Cardiac septum (tissue), 1 donor: ENCODE data around the gene NDUFC2. TPM values are rescaled to one million over a fixed set of nuclear protein-coding genes. Genes with fewer than 3 reads are reported as not detected.
"Not testable (repeated sequence)": the region's sequence is repeated elsewhere in the genome, so short reads cannot be mapped to it uniquely, and the experiment has no call there.

Experiments used
- DNase-seq: peaks from one replicate; pipeline ENCODE4 v3.0.0-alpha.2; 2020; ENCODE audit warnings: low spot score
- intact Hi-C: fragments of 100-400 bp; cut with DNase I; formaldehyde crosslinking; loops from one replicate; pipeline ENCODE4 v1.14.0; 2022
- total RNA-seq: library from RNA; stranded (reverse); fragmentation: NEBNext Ultra II Directional; extraction: Animal tissue kit (Norgen Biotek cat#: 25700); gene quantifications from one replicate; pipeline ENCODE4 v1.2.1, GENCODE V29; 2021
- donor health status: DM: no; HTN: no; CAD: no.

NDUFC2 gene
- total RNA-seq, 1 donor from 2014 or later: 225 TPM

- intact Hi-C loops: no loop called here
- no peak for DNase-seq
Measured at GRCh38 chr11:78060533-78060932, 19.1 kb downstream of the NDUFC2 start.

GRCh38 chr11:78059749-78060328, 19.8 kb downstream of the NDUFC2 start:
- DNase-seq, intact Hi-C loops: not testable (repeated sequence)

GRCh38 chr11:78057462-78058055, 22.1 kb downstream of the NDUFC2 start:
- DNase-seq: no peak
- intact Hi-C loops: no loop called here

- intact Hi-C loops: no loop called here
Measured at GRCh38 chr11:78056093-78056492, 23.6 kb downstream of the NDUFC2 start.

GRCh38 chr11:78054971-78055370, 24.7 kb downstream of the NDUFC2 start:
- intact Hi-C loops: no loop called here
- DNase-seq: no peak

More at GRCh38 chr11:78056093-78056492, 23.6 kb downstream of the NDUFC2 start:
- DNase-seq: no peak

GRCh38 chr11:78050964-78051831, 28.5 kb downstream of the NDUFC2 start:
- DNase-seq: no peak
- intact Hi-C loops: no loop called here

GRCh38 chr11:78049348-78049747, 30.3 kb downstream of the NDUFC2 start:
- intact Hi-C loops: loop anchor here (5.0 kb wide), 1 partner anchor 227 kb away; the partner anchor contains the start of genes AAMDC and RSF1
- DNase-seq: no peak

- intact Hi-C loops: loop anchor here (5.0 kb wide), 1 partner anchor 226 kb away; the partner anchor contains the start of genes AAMDC and RSF1
Measured at GRCh38 chr11:78048561-78048960, 31.1 kb downstream of the NDUFC2 start.

GRCh38 chr11:78046486-78046854, 33.2 kb downstream of the NDUFC2 start:
- intact Hi-C loops: loop anchor here (5.0 kb wide), 1 partner anchor 224 kb away; the partner anchor contains the start of genes AAMDC and RSF1
- no peak for DNase-seq

More at GRCh38 chr11:78048561-78048960, 31.1 kb downstream of the NDUFC2 start:
- no peak for DNase-seq

- DNase-seq: peak; percentile 89
- intact Hi-C loops: loop anchor here (5.0 kb wide), 1 partner anchor 224 kb away; the partner anchor contains the start of genes AAMDC and RSF1
Measured at GRCh38 chr11:78045851-78046485, 33.7 kb downstream of the NDUFC2 start.

GRCh38 chr11:78044706-78045105, 35.0 kb downstream of the NDUFC2 start:
- intact Hi-C loops: loop anchor here (5.0 kb wide), 1 partner anchor 222 kb away; the partner anchor contains the start of genes AAMDC and RSF1
- DNase-seq: no peak

- intact Hi-C loops: no loop called here
- no peak for DNase-seq
Measured at GRCh38 chr11:78041843-78042440, 37.7 kb downstream of the NDUFC2 start.

GRCh38 chr11:78041380-78041719, 38.3 kb downstream of the NDUFC2 start:
- intact Hi-C loops: not testable (repeated sequence)

GRCh38 chr11:78040691-78041379, 38.8 kb downstream of the NDUFC2 start:
- no peak for DNase-seq
- intact Hi-C loops: no loop called here

More at GRCh38 chr11:78041380-78041719, 38.3 kb downstream of the NDUFC2 start:
- DNase-seq: not testable (repeated sequence)

GRCh38 chr11:78039919-78040671, 39.6 kb downstream of the NDUFC2 start:
- intact Hi-C loops: no loop called here
- DNase-seq: peak; percentile 79

- no peak for DNase-seq
- intact Hi-C loops: no loop called here
Measured at GRCh38 chr11:78039391-78039918, 40.2 kb downstream of the NDUFC2 start.

GRCh38 chr11:78038697-78039313, 40.9 kb downstream of the NDUFC2 start:
- DNase-seq: no peak
- intact Hi-C loops: no loop called here
